A549 treated with Mapracorat at 1 μM for 4 hours (cell line): ENCODE results near the gene SH2D2A. TPM values are rescaled to one million over a fixed set of nuclear protein-coding genes. Genes with fewer than 3 reads are reported as not detected.

ENCODE experiments used
- total RNA-seq: library from RNA; stranded (reverse); fragments of 200-300 nt; extraction: Qiagen RNA extraction; gene quantifications from 5 replicates; pipeline ENCODE4 v1.2.3, GENCODE V29; 2022

Gene SH2D2A
- 2.4 to 4.2 TPM (median 3.4 TPM) in 5 replicates for total RNA-seq

DNA sequence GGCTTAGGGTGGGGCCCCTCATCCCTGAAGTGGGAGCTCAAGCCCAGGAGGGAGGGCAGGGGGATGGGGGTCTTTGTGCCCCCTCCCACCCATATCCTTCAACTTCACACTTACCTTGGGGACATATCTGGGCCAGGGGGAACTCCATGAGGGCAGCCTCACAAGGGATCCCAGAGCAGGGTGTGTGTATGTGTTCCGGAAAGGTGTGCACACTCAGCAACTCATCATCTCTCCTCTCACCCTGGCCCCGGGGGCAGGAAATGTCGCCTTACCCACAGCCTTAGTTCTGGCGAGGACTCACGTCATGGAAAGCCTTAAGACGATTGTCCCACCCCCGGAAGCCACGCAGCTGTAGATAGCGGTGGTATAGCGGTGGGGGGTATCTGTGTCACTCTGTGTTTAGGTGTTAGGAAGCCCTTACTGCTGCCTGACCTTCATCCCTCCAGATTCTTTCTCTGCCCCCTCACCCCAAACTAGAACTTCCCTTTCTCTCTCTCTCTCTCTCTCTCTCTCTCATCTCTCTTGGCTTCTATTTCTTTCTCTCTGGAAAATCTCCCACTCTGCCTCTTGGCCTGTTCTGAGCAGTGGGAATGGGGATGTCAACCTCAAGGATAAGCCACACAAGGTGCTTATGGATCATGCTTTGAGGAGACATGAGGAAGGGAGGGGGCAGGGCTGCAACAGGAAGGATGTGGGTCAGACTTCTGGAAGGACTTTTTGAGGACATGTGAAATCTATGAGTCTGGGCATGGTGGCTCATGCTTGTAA is at the start of gene SH2D2A:
Gene SH2D2A (minus strand): TSS at position 288 of the 768 bp plus-strand sequence. CDS start 140 bp downstream, at position 148.

DNA sequence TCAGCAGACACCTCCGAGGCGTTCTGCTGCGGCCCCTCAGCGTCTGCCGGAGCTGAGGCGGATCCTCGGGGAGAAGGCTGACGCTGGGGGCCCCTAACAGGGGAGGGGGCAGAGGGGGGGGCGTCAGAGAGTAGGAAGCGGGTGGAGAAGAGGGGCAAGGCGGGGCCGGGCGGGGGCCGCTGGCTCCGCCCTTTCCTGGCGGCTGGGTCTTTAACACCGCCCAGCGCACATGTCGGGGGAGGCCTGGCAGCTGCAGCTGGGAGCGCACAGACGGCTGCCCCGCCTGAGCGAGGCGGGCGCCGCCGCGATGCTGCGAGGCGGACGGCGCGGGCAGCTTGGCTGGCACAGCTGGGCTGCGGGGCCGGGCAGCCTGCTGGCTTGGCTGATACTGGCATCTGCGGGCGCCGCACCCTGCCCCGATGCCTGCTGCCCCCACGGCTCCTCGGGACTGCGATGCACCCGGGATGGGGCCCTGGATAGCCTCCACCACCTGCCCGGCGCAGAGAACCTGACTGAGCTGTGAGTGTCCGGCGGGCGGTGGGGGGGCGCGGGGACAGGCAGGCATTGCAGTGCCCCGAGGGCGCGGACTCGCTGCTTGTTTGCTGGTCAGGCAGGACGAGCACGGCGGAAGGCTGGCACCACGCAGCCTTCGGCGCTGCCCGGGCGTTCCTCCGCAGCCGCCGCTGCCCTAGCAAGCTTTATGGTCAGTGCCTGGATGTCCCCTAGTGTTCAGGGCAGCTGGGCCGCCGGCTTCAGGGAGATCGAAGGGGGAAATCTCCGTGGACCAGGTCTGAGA is 44.2 kb upstream of the SH2D2A start, which contains the start of gene NTRK1:
Gene NTRK1 (plus strand): TSS at position 238 of the 796 bp plus-strand sequence. CDS start 70 bp downstream, at position 308.

DNA sequence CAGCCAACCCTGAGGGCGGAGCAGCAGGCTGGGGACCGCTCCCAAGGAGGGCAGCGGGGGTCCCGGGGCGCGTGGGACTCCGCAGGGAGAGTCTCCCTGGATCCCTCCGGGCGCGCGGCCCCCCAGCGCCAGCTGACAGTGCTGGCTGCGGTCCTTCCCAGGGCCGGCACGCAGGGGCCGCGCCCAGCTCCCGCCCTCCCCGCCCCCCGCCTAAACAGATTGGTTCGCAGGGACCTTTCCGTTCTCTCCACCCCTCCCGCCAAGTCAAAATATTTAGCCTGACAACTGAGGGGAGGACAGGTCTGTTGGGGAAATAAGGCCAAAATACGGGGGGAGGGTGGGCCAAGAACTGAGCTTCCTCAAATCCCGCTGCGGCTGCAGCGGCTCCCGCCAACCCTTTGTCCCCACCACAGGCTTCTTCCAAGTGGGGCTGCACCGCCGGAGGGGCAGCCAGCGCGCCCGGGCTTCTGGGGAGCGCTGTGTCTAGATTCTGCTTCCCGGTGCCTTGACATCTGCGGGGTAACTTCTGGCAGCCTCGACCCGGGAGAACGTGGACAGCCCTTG is 42.4 kb upstream of the SH2D2A start, which contains the start of gene INSRR:
Gene INSRR (minus strand): TSS at position 159 of the 564 bp plus-strand sequence. CDS start 496 bp downstream, outside the sequence.

DNA sequence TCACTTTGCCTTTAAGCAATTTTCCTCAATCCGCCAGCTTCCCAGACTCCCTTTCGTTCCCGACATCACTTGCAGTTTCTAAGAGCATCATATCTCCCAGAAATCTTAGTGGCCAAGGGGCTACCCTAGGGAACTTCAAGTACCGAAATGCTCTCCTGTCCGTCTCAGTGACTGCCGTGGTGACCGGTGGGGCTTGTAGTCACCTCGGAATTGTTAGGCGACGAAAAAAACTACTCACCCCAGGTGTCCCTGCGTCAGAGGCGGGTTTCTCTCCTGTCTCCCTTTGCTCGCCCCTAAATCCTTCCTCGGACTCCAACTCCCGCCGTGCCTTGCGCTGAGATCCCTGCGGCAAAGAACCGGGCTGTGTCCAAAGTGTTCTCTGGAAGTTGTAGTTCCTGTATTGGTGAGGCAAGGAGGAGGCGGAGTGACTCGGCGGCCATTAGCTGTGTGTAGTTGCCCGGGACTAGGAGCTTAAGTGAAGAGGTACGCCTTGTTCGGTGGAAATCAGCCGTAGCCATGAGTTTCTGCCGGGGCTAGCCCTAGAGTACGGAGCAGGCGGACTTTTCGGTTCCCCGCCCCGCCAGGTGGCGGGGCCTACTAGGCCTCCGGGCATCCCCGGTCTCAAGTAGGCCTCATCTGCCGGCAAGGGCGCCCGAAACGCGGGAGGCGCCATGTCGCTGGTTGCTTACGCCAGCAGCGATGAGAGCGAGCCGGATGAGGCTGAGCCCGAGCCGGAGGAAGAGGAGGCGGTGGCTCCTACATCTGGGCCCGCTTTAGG is 49.4 kb downstream of the SH2D2A start, which contains the start of gene PRCC:
Gene PRCC (plus strand): TSS at position 435 of the 778 bp plus-strand sequence. CDS start 237 bp downstream, at position 672.

Other genes starting within 250 kb of the SH2D2A start
- 12.6 to 20.8 TPM (median 17.0 TPM) in 5 replicates for gene IQGAP3, start 244.3 kb downstream of the SH2D2A start, total RNA-seq
- gene TTC24, start 237.1 kb downstream of the SH2D2A start, total RNA-seq: not detected in 5 replicates
- 150 to 167 TPM (median 166 TPM) in 5 replicates for gene NAXE, start 225.1 kb downstream of the SH2D2A start, total RNA-seq
- 57.4 to 85.5 TPM (median 62.9 TPM) in 5 replicates for gene GPATCH4, start 215.4 kb downstream of the SH2D2A start, total RNA-seq
- gene HAPLN2, start 197.4 kb downstream of the SH2D2A start, total RNA-seq: 0.17 to 0.18 TPM in 2 of 5 replicates, not detected in the others
- gene BCAN, start 174.7 kb downstream of the SH2D2A start, total RNA-seq: 0.12 TPM in 1 of 5 replicates, not detected in the others
- 0.98 to 1.4 TPM (median 1.2 TPM) in 5 replicates for gene NES, start 139.4 kb downstream of the SH2D2A start, total RNA-seq
- gene CRABP2, start 111.3 kb downstream of the SH2D2A start, total RNA-seq: 6.6 to 12.8 TPM (median 9.2 TPM) in 5 replicates
- gene METTL25B, start 88.4 kb downstream of the SH2D2A start, total RNA-seq: 16.9 to 25.5 TPM (median 23.9 TPM) in 5 replicates
- gene ISG20L2, start 88.1 kb downstream of the SH2D2A start, total RNA-seq: 39.5 to 50.4 TPM (median 42.7 TPM) in 5 replicates
- gene MRPL24, start 75.8 kb downstream of the SH2D2A start, total RNA-seq: 180 to 214 TPM (median 184 TPM) in 5 replicates
- 429 to 447 TPM (median 435 TPM) in 5 replicates for gene HDGF, start 65.2 kb downstream of the SH2D2A start, total RNA-seq
- gene PRCC, start 49.3 kb downstream of the SH2D2A start, total RNA-seq: 67.3 to 76.8 TPM (median 72.9 TPM) in 5 replicates
- not detected in 5 replicates for gene INSRR, start 42.3 kb upstream of the SH2D2A start, total RNA-seq
- gene NTRK1, start 44.0 kb upstream of the SH2D2A start, total RNA-seq: 0.08 to 0.18 TPM (median 0.13 TPM) in 3 of 5 replicates, not detected in the others
- 6.3 to 8.1 TPM (median 7.2 TPM) in 5 replicates for gene PEAR1, start 76.9 kb upstream of the SH2D2A start, total RNA-seq
- 0.14 to 0.33 TPM (median 0.18 TPM) in 4 of 5 replicates, not detected in the other for gene LRRC71, start 103.8 kb upstream of the SH2D2A start, total RNA-seq
- 15.1 to 17.7 TPM (median 17.3 TPM) in 5 replicates for gene ARHGEF11, start 228.9 kb upstream of the SH2D2A start, total RNA-seq